C4-2B (cell line): ENCODE data around the gene NEURL2.

Experiments
- ZFX ChIP-seq: fragments of 450-650 bp; IDR thresholded peaks from 2 replicates; pipeline ENCODE4 v1.6.1; 2017
- TF ChIP-seq, protein P1 (sequence below): fragments of 450-650 bp; conservative IDR thresholded peaks from 2 replicates; pipeline ENCODE4 v1.5.1; 2017; ENCODE audit warnings: mild to moderate bottlenecking

- no peak for TF ChIP-seq ZFX
- TF ChIP-seq, protein P1, sequence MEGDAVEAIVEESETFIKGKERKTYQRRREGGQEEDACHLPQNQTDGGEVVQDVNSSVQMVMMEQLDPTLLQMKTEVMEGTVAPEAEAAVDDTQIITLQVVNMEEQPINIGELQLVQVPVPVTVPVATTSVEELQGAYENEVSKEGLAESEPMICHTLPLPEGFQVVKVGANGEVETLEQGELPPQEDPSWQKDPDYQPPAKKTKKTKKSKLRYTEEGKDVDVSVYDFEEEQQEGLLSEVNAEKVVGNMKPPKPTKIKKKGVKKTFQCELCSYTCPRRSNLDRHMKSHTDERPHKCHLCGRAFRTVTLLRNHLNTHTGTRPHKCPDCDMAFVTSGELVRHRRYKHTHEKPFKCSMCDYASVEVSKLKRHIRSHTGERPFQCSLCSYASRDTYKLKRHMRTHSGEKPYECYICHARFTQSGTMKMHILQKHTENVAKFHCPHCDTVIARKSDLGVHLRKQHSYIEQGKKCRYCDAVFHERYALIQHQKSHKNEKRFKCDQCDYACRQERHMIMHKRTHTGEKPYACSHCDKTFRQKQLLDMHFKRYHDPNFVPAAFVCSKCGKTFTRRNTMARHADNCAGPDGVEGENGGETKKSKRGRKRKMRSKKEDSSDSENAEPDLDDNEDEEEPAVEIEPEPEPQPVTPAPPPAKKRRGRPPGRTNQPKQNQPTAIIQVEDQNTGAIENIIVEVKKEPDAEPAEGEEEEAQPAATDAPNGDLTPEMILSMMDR = no peak
Measured at GRCh38 chr20:45842169-45842812, 48.7 kb downstream of the NEURL2 start.
